Islet precursor cell (in vitro differentiated cells): ENCODE measurements around the gene SLC49A3.
"Not testable (repeated sequence)": the region's sequence is repeated elsewhere in the genome, so short reads cannot be mapped to it uniquely, and the experiment has no call there.

ENCODE experiments used
- DNase-seq: peaks from one replicate; pipeline ENCODE4 v3.0.0-alpha.2; 2018

Gene SLC49A3

GRCh38 chr4:721261-722168 is 32.6 kb upstream of the SLC49A3 start:
- DNase-seq: no peak

GRCh38 chr4:720111-720860 is 31.3 kb upstream of the SLC49A3 start:
- DNase-seq: no peak

GRCh38 chr4:718460-718859 is 29.5 kb upstream of the SLC49A3 start:
- DNase-seq: no peak

GRCh38 chr4:717601-718320 is 28.8 kb upstream of the SLC49A3 start:
- DNase-seq: no peak

- no peak for DNase-seq
Measured at GRCh38 chr4:714087-714486, 25.1 kb upstream of the SLC49A3 start.

GRCh38 chr4:712916-713632 is 24.1 kb upstream of the SLC49A3 start:
- DNase-seq: no peak

- DNase-seq: no peak
Measured at GRCh38 chr4:712093-712492, 23.1 kb upstream of the SLC49A3 start.

GRCh38 chr4:710916-711315 is 22.0 kb upstream of the SLC49A3 start:
- no peak for DNase-seq

- DNase-seq: no peak
Measured at GRCh38 chr4:710116-710515, 21.2 kb upstream of the SLC49A3 start.

- DNase-seq: no peak
Measured at GRCh38 chr4:709348-709747, 20.4 kb upstream of the SLC49A3 start.

- DNase-seq: no peak
Measured at GRCh38 chr4:708631-708933, 19.6 kb upstream of the SLC49A3 start.

- no peak for DNase-seq
Measured at GRCh38 chr4:707929-708630, 19.1 kb upstream of the SLC49A3 start.

GRCh38 chr4:706834-707598 is 18.1 kb upstream of the SLC49A3 start:
- no peak for DNase-seq

- not testable (repeated sequence) for DNase-seq
Measured at GRCh38 chr4:706083-706633, 17.2 kb upstream of the SLC49A3 start.

GRCh38 chr4:705278-706082 is 16.5 kb upstream of the SLC49A3 start, which contains the start of gene PCGF3:
Gene PCGF3, plus strand, starts transcription at chr4:705832. Its CDS starts 27,849 bp downstream, at chr4:733681.
- DNase-seq: peak; percentile 98

GRCh38 chr4:704971-705277 is 16.0 kb upstream of the SLC49A3 start:
- DNase-seq: no peak

GRCh38 chr4:704198-704891 is 15.4 kb upstream of the SLC49A3 start:
- DNase-seq: no peak

GRCh38 chr4:703336-704197 is 14.6 kb upstream of the SLC49A3 start:
- DNase-seq: no peak

- DNase-seq: no peak
Measured at GRCh38 chr4:702618-703048, 13.7 kb upstream of the SLC49A3 start.
